GM11168 (cell line): Measurements from ENCODE around the gene RASSF4.

Experiments
- in situ Hi-C: fragments of 300-500 bp; cut with MboI; formaldehyde crosslinking; loops from one replicate; pipeline ENCODE4 v1.12.0; 2022; ENCODE audit warnings: low sequenced_read_pairs; ENCODE audit not compliant: unreplicated experiment

RASSF4 gene

DNA sequence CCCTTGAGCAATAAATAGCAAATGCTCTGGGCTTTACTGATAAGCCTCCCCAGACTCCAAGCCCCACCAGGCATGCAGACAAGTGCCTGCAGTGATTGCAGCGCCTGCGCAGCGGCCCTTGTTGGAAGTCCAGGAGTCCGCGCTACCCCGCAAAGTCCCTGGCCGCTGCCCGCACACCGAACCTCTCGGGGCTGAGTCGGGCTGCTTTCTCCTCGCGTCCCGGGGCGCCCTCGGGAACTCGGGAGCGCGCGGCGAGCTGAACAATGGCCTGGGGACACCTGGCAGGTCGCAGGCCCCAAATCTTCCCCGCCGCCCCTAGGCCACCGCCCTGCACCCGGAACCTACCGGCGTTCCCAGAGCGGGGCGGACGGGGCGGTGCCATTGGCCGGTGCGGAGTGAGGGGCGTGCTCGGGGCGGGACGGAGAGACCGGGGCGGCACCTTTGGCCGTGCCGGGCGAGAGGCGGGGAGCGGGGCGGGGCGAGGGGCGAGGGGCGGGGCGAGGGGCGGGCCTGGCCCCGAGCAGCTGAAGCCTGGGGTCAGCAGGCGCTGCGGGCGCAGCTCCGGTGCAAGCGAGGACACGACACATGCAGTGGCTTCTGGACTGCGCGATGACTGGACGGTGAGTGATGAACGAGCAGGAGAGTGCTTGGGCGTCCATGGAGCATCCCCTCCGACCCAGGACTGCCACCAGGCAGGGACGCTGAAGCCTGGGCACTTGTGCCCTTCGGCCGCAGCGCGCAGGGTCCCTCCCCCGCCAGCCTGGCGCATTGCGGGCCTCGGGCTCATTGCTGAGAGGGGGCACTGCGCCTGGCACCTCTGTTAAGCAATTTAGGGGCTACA, at the start of gene RASSF4:
RASSF4 (plus strand) TSS at position 556 of the 841 bp plus-strand sequence. CDS start 10,401 bp downstream, outside the sequence.
- in situ Hi-C loops, result no loop called here

DNA sequence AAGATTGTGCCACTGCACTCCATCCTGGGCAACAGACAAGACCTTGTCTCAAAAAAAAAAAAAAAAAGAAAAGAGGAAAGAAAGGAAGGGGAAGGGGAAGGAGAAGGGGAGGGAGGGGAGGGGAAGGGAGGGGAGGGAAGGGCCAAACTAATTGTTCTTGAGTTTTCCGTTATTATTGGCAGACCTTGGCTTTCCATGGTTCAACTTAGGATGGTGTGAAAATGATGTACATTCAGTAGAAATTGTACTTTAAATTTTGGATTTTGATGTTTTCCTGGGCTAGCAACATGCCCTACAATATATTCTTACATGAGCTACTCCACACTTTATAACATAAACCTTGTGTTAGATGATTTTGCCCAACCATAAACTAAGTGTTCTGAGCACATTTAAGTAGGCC, 49.7 kb upstream of the RASSF4 start:
- in situ Hi-C loops, result no loop called here

DNA sequence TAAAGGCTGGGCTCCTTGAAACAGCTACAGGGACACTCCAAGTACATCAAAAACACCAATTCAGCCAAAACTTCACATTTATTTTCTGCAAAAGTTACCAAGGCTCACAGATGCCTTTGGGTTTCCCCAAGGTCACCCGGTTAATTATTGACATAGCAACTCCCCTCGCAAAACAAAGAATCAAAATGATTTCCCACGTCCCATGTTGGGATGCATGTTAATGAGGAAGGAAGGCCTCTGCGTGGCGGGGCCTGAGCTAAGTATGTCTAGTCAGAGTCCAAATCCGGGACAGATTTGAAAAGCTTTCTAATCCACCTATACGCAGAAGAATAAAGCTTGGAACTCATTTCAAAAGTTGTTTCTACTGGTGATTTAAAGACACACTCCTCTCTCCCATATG, 49.0 kb upstream of the RASSF4 start:
- in situ Hi-C loops, result no loop called here

GRCh38 chr10:44911081-44911540, 48.5 kb upstream of the RASSF4 start, which contains the start of gene TMEM72:
TMEM72 (plus strand) TSS chr10:44911337; CDS start chr10:44911513, 176 bp downstream.
- in situ Hi-C loops, result no loop called here

DNA sequence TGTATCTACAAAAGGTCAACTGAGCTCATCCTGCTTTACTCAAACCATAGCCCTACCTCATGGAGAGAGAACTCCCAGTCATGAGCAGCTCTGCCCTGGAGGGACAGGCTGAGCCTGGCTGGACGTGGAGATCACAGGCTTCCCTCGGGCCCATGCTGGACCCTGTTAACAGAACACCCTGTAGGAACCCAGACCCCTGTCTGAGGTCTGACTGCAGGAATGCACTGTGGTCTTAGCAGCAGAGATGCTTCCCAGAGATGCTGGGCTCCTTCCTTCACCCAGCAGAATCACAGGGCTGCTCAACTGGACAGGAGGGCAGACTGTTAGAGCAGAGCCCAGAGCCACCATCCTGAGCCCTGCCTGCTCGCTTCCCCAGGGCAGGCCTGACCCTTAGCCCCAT, 47.7 kb upstream of the RASSF4 start:
- in situ Hi-C loops, result no loop called here

DNA sequence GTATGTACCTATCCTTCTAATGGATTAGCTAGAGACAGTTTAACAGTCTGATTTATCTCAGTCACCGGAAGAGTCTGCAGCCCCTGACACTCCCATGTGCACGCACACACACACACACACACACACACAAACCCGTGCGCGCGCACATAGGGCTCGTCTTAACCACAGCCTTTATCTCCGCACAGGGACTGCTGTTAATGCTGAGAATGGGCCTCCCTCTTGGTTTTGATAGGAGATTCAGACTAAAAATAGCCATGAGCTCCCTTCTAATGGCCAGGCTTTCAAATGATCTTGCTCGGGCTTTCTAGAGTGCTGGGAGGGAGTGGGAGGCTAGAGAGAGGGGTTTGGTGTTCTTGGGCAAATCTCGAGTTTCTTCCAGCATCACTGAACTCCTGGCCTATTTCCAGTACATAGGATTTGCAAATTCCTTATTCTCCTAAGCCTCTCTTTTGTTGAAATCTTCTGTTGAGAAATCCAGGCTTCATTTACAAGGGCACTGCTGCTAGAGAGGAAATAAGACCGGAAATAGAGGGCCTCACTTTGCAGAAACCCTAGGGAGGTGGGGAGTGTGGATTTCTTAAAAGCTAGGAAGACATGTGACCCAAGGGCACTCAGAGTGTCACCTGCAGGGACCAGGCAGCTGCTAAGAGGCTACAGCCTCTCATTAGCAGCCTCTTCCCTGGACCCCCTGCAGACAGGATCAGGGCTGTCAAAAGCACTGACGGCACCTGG, 46.1 kb upstream of the RASSF4 start:
- in situ Hi-C loops, result no loop called here

DNA sequence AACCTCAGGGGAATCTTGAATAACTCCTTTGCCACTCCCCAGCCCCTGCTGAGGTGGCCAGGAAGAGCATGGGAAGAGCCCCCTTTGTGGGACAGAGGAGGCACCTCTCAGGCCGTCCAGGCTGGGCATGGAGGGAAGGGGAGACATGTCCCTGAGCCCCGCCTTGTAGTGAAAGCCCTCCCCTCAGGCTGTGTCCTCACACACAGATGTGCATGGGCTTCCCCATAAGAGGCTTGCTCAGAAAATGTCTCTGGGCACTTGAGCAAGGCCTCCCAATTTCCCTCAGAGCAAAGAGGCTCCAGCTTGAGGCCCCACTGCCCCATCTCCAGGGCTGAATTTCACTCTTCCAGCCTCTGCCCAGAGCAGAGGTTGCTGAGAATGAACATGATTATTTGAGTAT, 44.7 kb upstream of the RASSF4 start:
- in situ Hi-C loops, result no loop called here

GRCh38 chr10:44916429-44916828, 43.2 kb upstream of the RASSF4 start:
- in situ Hi-C loops, result no loop called here

DNA sequence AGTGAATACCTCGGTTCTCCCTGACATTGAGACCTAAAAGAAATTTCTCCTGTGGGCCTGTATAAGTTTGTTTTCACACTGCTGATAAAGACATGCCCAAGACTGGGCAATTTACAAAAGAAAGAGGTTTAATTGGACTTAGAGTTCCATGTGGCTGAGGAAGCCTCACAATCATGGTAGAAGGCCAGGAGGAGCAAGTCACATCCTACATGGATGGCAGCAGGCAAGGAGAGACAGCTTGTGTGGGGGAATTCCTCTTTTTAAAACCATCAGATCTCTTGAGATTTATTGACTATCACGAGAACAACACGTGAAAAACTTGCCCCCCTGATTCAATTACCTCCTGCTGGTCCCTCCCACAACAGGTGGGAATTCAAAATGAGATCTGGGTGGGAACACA, 41.8 kb upstream of the RASSF4 start:
- in situ Hi-C loops, result no loop called here

GRCh38 chr10:44920252-44920651, 39.4 kb upstream of the RASSF4 start:
- in situ Hi-C loops, result no loop called here

DNA sequence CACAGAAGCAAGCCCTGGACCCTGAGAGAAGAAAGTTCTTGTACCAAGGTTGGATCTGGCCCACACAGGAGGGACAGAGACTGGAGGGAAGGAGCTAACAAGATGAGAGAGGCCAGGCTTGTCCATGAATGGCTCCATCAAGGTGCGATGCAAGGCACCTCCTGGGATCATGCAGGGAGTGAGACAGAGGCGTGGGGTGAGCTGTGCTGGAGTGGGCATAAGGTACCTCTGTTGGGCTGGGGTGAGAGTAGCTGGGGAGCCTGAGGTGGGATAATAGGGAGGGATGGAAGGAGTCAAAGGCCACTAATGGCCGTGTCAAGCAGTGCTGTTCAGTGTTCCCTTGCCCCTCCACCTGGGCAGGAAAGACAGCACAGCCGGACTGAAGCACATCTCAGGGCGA, 38.5 kb upstream of the RASSF4 start:
- in situ Hi-C loops, result no loop called here

GRCh38 chr10:44921506-44921905, 38.1 kb upstream of the RASSF4 start:
- in situ Hi-C loops, result no loop called here

GRCh38 chr10:44922021-44922420, 37.6 kb upstream of the RASSF4 start:
- in situ Hi-C loops, result no loop called here

- in situ Hi-C loops, result no loop called here
These were observed 36.6 kb upstream of the RASSF4 start for GRCh38 chr10:44922796-44923545.

- in situ Hi-C loops, result no loop called here
These were observed 36.0 kb upstream of the RASSF4 start for GRCh38 chr10:44923611-44924010.

GRCh38 chr10:44924261-44925040, 35.2 kb upstream of the RASSF4 start:
- in situ Hi-C loops, result no loop called here

DNA sequence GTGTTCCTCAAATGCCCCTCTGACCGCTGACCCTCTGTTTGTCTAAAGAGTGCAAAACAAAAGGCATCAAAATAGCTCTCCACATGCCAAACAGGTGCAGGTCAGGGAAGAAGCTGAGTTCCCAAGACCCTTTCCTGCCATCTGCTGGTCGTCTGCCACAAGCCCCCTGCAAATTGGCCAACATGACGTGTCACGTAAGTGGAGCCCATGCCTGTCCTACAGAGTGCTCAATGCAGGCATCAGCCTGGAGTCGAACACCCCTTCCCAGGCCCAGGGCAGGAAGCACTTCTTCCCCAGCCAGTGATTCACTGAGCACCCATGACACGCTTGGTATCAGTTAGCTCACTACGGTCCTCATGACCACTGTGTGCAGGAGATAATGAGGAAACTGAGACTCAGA, 34.4 kb upstream of the RASSF4 start:
- in situ Hi-C loops, result no loop called here

DNA sequence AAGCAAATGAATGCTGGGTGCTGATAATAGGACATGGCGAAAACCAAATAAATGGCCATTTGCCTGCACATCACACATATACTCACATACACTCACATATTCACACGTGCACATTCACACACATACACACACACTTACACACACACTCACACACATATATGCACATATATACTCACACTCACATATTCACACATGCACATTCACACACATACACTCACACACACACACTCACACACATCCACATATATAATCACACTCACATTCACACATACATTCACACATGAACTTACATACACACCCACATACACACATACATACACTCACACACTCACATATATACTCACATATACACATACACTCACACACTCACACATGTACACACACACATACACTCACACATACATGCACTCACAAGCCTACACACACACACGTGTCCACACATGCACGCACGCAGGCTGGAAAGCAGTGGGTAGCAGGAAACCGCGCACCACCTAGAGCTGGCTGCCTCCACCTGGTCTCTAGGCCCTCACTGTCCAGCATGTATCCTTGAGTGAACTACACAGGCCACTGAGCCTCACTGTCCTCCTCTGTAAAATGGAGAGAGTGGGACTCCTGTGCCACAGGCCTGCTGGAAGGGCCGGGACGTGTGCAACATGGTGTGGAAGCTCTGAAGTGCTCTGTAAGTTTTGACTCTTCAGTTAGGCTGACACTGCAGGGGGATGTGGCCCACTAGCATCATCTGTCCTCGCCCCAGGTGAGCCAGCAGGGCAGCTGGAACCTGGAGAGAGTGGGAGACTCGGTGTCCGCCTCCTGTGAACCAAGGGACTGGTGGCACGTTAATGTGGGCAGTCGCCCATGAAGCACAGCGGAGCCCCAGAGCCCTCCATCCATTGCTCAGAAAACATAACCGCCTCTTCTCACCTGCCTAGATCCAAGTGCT, 33.5 kb upstream of the RASSF4 start:
- in situ Hi-C loops, result no loop called here
